ENCODE data around the gene TWF2. TPM values are rescaled to one million over a fixed set of nuclear protein-coding genes. Genes with fewer than 3 reads are reported as not detected.

Gene TWF2
- total RNA-seq, 1 donor from 2014 or later: 95.2 TPM

GRCh38 chr3:52181543-52181942 lies 57.4 kb downstream of the TWF2 start:
- DNase-seq (ENCODE audit: low read depth): no peak

Other genes starting within 250 kb of the TWF2 start
- 846 and 1,109 TPM in 2 replicates for gene RPL29, start 243.3 kb downstream of the TWF2 start, total RNA-seq
- 6.2 and 8.2 TPM in 2 replicates for gene DUSP7, start 182.6 kb downstream of the TWF2 start, total RNA-seq
- 2.5 and 5.0 TPM in 2 replicates for gene POC1A, start 84.7 kb downstream of the TWF2 start, total RNA-seq
- gene ALAS1, start 41.0 kb downstream of the TWF2 start, total RNA-seq: 43.9 and 48.3 TPM in 2 replicates
- not detected in 2 replicates for gene TLR9, start 13.5 kb downstream of the TWF2 start, total RNA-seq
- 14.8 and 18.3 TPM in 2 replicates for gene PPM1M, start 6.6 kb upstream of the TWF2 start, total RNA-seq
- 73.5 and 90.8 TPM in 2 replicates for gene WDR82, start 39.5 kb upstream of the TWF2 start, total RNA-seq
- gene GLYCTK, start 48.7 kb upstream of the TWF2 start, total RNA-seq: 4.2 and 11.3 TPM in 2 replicates
- gene DNAH1, start 77.2 kb upstream of the TWF2 start, total RNA-seq: 0.35 and 2.3 TPM in 2 replicates
- gene BAP1, start 170.8 kb upstream of the TWF2 start, total RNA-seq: 63.0 and 69.7 TPM in 2 replicates
- gene PHF7, start 171.5 kb upstream of the TWF2 start, total RNA-seq: 3.5 and 9.0 TPM in 2 replicates
- 0.05 and 0.17 TPM in 2 replicates for gene SEMA3G, start 205.9 kb upstream of the TWF2 start, total RNA-seq
- 0.30 and 1.2 TPM in 2 replicates for gene TNNC1, start 214.9 kb upstream of the TWF2 start, total RNA-seq
- 40.8 and 111 TPM in 2 replicates for gene NISCH, start 216.4 kb upstream of the TWF2 start, total RNA-seq